Fibroblast of mammary gland (primary cell): ENCODE data around the gene LMF2.

Source experiments
- DNase-seq: peaks from one replicate; pipeline ENCODE4 v3.0.0-alpha.2; 2010; ENCODE audit warnings: low read depth
- H3K4me3 ChIP-seq: 2 replicates; pipeline ENCODE4 v1.5.1; 2011; ENCODE audit warnings: low read depth, mild to moderate bottlenecking, low read length, moderate library complexity; ENCODE audit not compliant: control insufficient read depth
- CTCF ChIP-seq: conservative IDR thresholded peaks from 2 replicates; pipeline ENCODE4 v1.5.1; 2011; ENCODE audit warnings: low read depth, low read length, inconsistent platforms; ENCODE audit not compliant: control insufficient read depth, insufficient read depth

Gene LMF2

GRCh38 chr22:50505276-50505775, 2.2 kb downstream of the LMF2 start:
- no peak for TF ChIP-seq CTCF
- DNase-seq = no peak

GRCh38 chr22:50504369-50505211, 2.9 kb downstream of the LMF2 start:
- TF ChIP-seq CTCF = no peak
- DNase-seq = no peak

More at GRCh38 chr22:50505276-50505775, 2.2 kb downstream of the LMF2 start:
- no peak overlapping the region for H3K4me3 ChIP-seq

DNA sequence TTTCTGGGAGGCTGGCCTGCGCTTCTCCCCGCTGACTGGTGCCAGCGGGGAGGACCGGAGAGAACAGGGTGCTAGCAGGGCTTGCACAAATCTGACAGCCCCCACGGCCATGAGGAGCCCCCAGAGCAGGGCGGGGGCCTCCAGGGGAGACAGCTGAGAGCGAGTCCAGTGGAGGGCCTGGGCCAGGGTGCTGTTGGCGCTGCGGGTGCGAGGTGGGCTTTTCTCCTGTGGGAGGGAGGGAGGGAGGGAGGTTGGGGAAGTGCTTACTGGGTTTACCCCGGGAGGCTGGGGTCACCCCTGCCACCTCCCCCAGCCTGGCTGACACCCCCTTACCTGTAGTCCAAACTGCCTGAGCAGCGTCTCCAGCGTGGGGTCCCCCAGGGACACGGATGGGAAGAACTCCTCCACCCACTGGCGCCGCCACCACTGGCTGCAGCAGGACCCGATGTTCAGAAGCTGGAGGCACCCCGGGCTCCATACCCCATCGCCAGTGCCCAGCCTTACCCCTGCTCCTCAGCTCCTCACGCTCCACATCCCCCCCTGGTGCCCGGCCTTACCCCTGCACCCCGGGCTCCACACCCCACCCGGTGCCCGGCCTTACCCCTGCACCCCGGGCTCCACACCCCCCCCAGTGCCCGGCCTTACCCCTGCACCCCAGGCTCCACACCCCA, 3.9 kb downstream of the LMF2 start:
- TF ChIP-seq CTCF = no peak
- DNase-seq = no peak
- H3K4me3 ChIP-seq = no peak overlapping the region

More at GRCh38 chr22:50504369-50505211, 2.9 kb downstream of the LMF2 start:
- H3K4me3 ChIP-seq = no peak overlapping the region

DNA sequence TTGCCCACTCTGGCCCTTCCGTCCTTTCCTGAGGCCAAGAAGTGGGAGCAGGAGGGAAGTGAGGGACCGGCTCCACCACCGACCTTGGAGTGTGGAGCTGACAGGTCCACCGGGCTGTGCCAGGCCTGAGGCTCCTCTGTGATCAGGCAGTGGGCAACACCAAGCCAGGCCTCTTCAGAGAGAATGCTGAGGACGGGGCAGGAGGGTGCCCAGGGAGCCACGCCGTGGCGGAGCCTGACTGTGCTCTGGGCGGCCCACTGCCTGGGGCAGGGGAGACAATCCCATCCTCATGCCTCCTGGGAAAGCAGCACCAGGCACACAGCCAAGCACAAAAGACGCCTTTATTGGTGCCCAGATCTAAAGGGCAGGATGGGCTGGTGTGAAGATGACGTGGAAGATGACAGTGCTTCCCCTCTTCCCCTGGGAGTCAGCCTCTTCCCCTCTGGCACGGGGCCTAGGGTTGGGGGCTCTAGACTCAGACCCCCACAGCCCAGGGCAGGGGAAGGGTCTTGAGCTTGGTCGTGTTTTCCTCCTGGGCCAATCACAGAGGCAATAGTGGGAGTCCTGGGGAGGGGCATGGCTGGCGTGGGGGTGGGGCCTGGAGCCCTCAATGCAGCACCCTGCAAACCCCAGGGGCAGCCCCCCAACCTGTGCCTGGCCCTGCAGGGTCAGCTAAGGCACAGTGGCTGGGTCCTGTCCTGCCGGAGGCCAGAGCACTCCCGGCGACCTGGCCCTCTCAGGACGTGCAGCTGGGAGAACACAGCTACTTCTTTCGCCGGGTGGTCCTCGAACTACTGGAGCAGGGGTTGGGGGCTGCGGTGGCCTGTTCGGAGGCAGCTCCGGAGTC, 4.7 kb downstream of the LMF2 start:
- TF ChIP-seq CTCF = no peak
- no peak overlapping the region for H3K4me3 ChIP-seq
- no peak for DNase-seq

GRCh38 chr22:50502096-50502495, 5.4 kb downstream of the LMF2 start:
- H3K4me3 ChIP-seq = no peak overlapping the region
- DNase-seq = no peak
- no peak for TF ChIP-seq CTCF

DNA sequence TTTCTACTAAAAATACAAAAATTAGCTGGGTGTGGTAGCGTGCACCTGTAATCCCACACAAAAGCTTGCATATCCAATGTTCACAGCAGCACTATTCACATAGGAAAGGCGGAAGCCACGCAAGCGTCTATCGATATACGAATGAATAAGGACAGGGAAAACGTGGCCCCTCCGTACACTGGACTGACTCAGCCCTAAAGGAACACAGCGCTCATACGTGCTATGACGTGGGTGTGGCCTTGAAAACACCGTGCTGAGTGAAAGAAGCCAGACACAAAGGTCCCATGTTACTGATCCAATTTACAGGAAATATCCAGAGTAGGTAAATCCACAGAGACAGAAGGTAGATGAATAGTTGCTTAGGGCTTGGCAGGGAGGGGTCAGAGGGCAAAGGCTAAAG, 7.0 kb downstream of the LMF2 start:
- no peak overlapping the region for H3K4me3 ChIP-seq
- no peak for TF ChIP-seq CTCF
- no peak for DNase-seq
